ENCODE results near the gene ATXN7. TPM values are rescaled to one million over a fixed set of nuclear protein-coding genes. Genes with fewer than 3 reads are reported as not detected.

ATXN7 gene
- polyA plus RNA-seq, 3 donors, result 2.7 to 29.5 (median 3.2) TPM

GRCh38 chr3:63986146-63986545 lies 122.5 kb downstream of the ATXN7 start:
- Mint-ChIP-seq H3K36me3 (peaks cover 82 to 96% of the 10 kb centered on the region in 2 donors), H3K27me3 (ENCODE audit: low read depth in 3 of 3) (peaks cover 0 to 2% (median 2%) of the 10 kb centered on the region in 3 donors), H3K4me3 (no peak overlapping the region), H3K9me3 (no peaks in the 10 kb centered on the region), H3K27ac (peak overlapping the region in 4 of 7 donors; percentile 1 to 37 (median 19)), H3K4me1 (peaks cover 10% of the 10 kb centered on the region)
- Histone ChIP-seq H3K9me3 (replicated peaks in 1 of 2; ENCODE audit: control insufficient read depth in 1 of 2, insufficient read depth in 1 of 2, low read length in 2 of 2) (no peaks in the 10 kb centered on the region), H3K4me1 (ENCODE audit: control insufficient read depth in 1 of 2, insufficient read depth in 2 of 2, low read length in 2 of 2) (peaks cover 5 to 10% of the 10 kb centered on the region in 2 donors), H4K20me1 (ENCODE audit: insufficient read depth, low read length) (peaks cover 27% of the 10 kb centered on the region), H3K9ac (ENCODE audit: insufficient read depth, low read length, poor library complexity, severe bottlenecking) (no peak overlapping the region), H3K27ac (ENCODE audit: low read depth in 1 of 2, low read length in 2 of 2) (peak overlapping the region in 1 of 2 donors; percentile 8), H2AFZ (ENCODE audit: insufficient read depth, low read depth, low read length, poor library complexity, severe bottlenecking) (no peak overlapping the region), H3K27me3 (ENCODE audit: control insufficient read depth in 2 of 2, insufficient read depth in 2 of 2, low read length in 2 of 2) (no peaks in the 10 kb centered on the region), H3K4me2 (replicated peaks; ENCODE audit: extremely low read depth, low read length, poor library complexity, severe bottlenecking) (no peak overlapping the region), H3K36me3 (replicated peaks in 1 of 2; ENCODE audit: control insufficient read depth in 1 of 2, insufficient read depth in 2 of 2, low read length in 2 of 2) (peaks cover 82 to 99% of the 10 kb centered on the region in 2 donors), H3K79me2 (ENCODE audit: insufficient read depth, low read length) (peaks cover 11% of the 10 kb centered on the region), H3K4me3 (replicated peaks in 1 of 3; ENCODE audit: low read depth in 2 of 3, low read length in 3 of 3) (no peak overlapping the region)
- DNase-seq, result no peak
- intact Hi-C loops (cut with micrococcal nuclease), result no loop called here
- 100% methylated on average over 5 of the region's 7 CpGs for WGBS (ENCODE audit: insufficient coverage)
- no peak for TF ChIP-seq CTCF (IDR thresholded peaks at IDR 0.05)

- no peak overlapping the region for H3K9ac ChIP-seq (ENCODE audit: insufficient read depth, low read length, poor library complexity, severe bottlenecking)
- Mint-ChIP-seq H3K27me3 (ENCODE audit: low read depth in 3 of 3) (peaks cover 0 to 2% (median 2%) of the 10 kb centered on the region in 3 donors), H3K4me1 (peaks cover 12% of the 10 kb centered on the region), H3K27ac (no peak overlapping the region), H3K36me3 (peaks cover 86 to 96% of the 10 kb centered on the region in 2 donors), H3K4me3 (no peak overlapping the region), H3K9me3 (no peaks in the 10 kb centered on the region)
- H4K20me1 ChIP-seq (ENCODE audit: insufficient read depth, low read length), result peaks cover 27% of the 10 kb centered on the region
- WGBS (ENCODE audit: insufficient coverage), result no CpG with 5 or more reads among the region's 2 CpGs
- H3K27ac ChIP-seq (ENCODE audit: low read depth in 1 of 2, low read length in 2 of 2), result no peak overlapping the region
- TF ChIP-seq CTCF (IDR thresholded peaks at IDR 0.05), result no peak
- no peak overlapping the region for H3K4me3 ChIP-seq (replicated peaks in 1 of 3; ENCODE audit: low read depth in 2 of 3, low read length in 3 of 3)
- no peaks in the 10 kb centered on the region for H3K9me3 ChIP-seq (replicated peaks in 1 of 2; ENCODE audit: control insufficient read depth in 1 of 2, insufficient read depth in 1 of 2, low read length in 2 of 2)
- H2AFZ ChIP-seq (ENCODE audit: insufficient read depth, low read depth, low read length, poor library complexity, severe bottlenecking), result no peak overlapping the region
- peaks cover 86 to 99% of the 10 kb centered on the region in 2 donors for H3K36me3 ChIP-seq (replicated peaks in 1 of 2; ENCODE audit: control insufficient read depth in 1 of 2, insufficient read depth in 2 of 2, low read length in 2 of 2)
- peaks cover 9% of the 10 kb centered on the region for H3K79me2 ChIP-seq (ENCODE audit: insufficient read depth, low read length)
- intact Hi-C loops (cut with micrococcal nuclease), result no loop called here
- peaks cover 5 to 10% of the 10 kb centered on the region in 2 donors for H3K4me1 ChIP-seq (ENCODE audit: control insufficient read depth in 1 of 2, insufficient read depth in 2 of 2, low read length in 2 of 2)
- DNase-seq, result no peak
- no peak overlapping the region for H3K4me2 ChIP-seq (replicated peaks; ENCODE audit: extremely low read depth, low read length, poor library complexity, severe bottlenecking)
- no peaks in the 10 kb centered on the region for H3K27me3 ChIP-seq (ENCODE audit: control insufficient read depth in 2 of 2, insufficient read depth in 2 of 2, low read length in 2 of 2)
Observed at GRCh38 chr3:63986831-63987230, 123.2 kb downstream of the ATXN7 start.
